Caco-2 (cell line): ENCODE data around the gene CTSL. TPM values are rescaled to one million over a fixed set of nuclear protein-coding genes. Genes with fewer than 3 reads are reported as not detected.

Source experiments
- BruUV-seq: library from RNA; stranded (reverse); fragments of 400-500 nt; replicated peaks from 2 replicates; lab custom pipeline; 2021; lab: Mats Ljungman, UMichigan
- CTCF ChIA-PET: fragments of 300-600 bp; sonication (Branson Sonifier 250); formaldehyde crosslinking; loops from one replicate; lab custom pipeline; 2022; ENCODE audit warnings: antibody characterized with exemption; lab: Charles Lee
- POLR2A ChIA-PET: fragments of 300-600 bp; sonication (Branson Sonifier 250); formaldehyde crosslinking; loops from one replicate; lab custom pipeline; 2022; ENCODE audit warnings: antibody characterized with exemption; lab: Charles Lee
- DNase-seq, 2 experiments: peaks; one replicate each; pipeline versions ENCODE4 v3.0.0 to v3.0.0-alpha.2; 2020 to 2022
- H3K27me3 ChIP-seq: replicated peaks from 2 replicates; pipeline ENCODE4 v1.6.0; 2011; ENCODE audit warnings: low read length; ENCODE audit not compliant: control insufficient read depth, insufficient read depth
- H3K36me3 ChIP-seq: 2 replicates; pipeline ENCODE4 v1.5.1; 2011; ENCODE audit warnings: low read length; ENCODE audit not compliant: control insufficient read depth, insufficient read depth
- H3K4me1 ChIP-seq: fragments of 250-450 bp; sonication (Bioruptor Pico); 2 replicates; pipeline ENCODE4 v1.5.1; 2020; ENCODE audit warnings: mild to moderate bottlenecking
- H3K4me3 ChIP-seq: 2 replicates; pipeline ENCODE4 v1.5.1; 2011; ENCODE audit warnings: low read depth, mild to moderate bottlenecking, control low read depth, low read length
- H3K9me3 ChIP-seq: fragments of 250-450 bp; sonication (Bioruptor Pico); 2 replicates; pipeline ENCODE4 v1.5.1; 2020; ENCODE audit warnings: mild to moderate bottlenecking, moderate library complexity
- H3K27ac Mint-ChIP-seq: one replicate; pipeline ENCODE4 v1.8.0; 2022; ENCODE audit warnings: mixed read lengths; ENCODE audit not compliant: unreplicated experiment
- H3K27me3 Mint-ChIP-seq: one replicate; pipeline ENCODE4 v1.8.0; 2022; ENCODE audit warnings: mixed read lengths; ENCODE audit not compliant: insufficient read depth, unreplicated experiment
- H3K36me3 Mint-ChIP-seq: one replicate; pipeline ENCODE4 v1.8.0; 2022; ENCODE audit warnings: mild to moderate bottlenecking, mixed read lengths; ENCODE audit not compliant: insufficient read depth, unreplicated experiment
- H3K4me1 Mint-ChIP-seq: one replicate; pipeline ENCODE4 v1.8.0; 2022; ENCODE audit warnings: low read depth, mixed read lengths; ENCODE audit not compliant: unreplicated experiment
- H3K4me3 Mint-ChIP-seq: one replicate; pipeline ENCODE4 v1.8.0; 2022; ENCODE audit warnings: mild to moderate bottlenecking, moderate library complexity, mixed read lengths; ENCODE audit not compliant: unreplicated experiment
- H3K9me3 Mint-ChIP-seq: one replicate; pipeline ENCODE4 v1.8.0; 2022; ENCODE audit warnings: mixed read lengths; ENCODE audit not compliant: unreplicated experiment
- CTCF ChIP-seq, 2 experiments: fragments of 200-600 bp in 1 of 2; IDR thresholded peaks; 1 replicate in 1 of 2; 2 replicates in 1 of 2; pipeline versions ENCODE4 v1.5.1 to v1.8.0; 2011 to 2022; ENCODE audit warnings: antibody characterized with exemption in 1 of 2, control low read depth in 1 of 2, inconsistent platforms in 1 of 2, low read depth in 1 of 2, low read length in 1 of 2, mild to moderate bottlenecking in 1 of 2, moderate library complexity in 1 of 2; ENCODE audit not compliant: insufficient read depth in 1 of 2, severe bottlenecking in 1 of 2, unreplicated experiment in 1 of 2
- intact Hi-C: fragments of 100-400 bp; cut with micrococcal nuclease; formaldehyde crosslinking; loops from one replicate; pipeline ENCODE4 v1.10.0; 2022; ENCODE audit not compliant: unreplicated experiment
- total RNA-seq: library from RNA; stranded (reverse); gene quantifications from 2 replicates; pipeline ENCODE4 v1.2.3, GENCODE V29; 2022

The CTSL gene
- total RNA-seq, 1 experiment from 2014 or later: 50.1 TPM

GRCh38 chr9:87714819-87715218 is 11.1 kb upstream of the CTSL start:
- peak; percentile 14 to 45 for DNase-seq
- intact Hi-C loops: no loop called here
- no peaks in the 10 kb centered on the region for H3K27me3 ChIP-seq
- Mint-ChIP-seq H3K4me3 (no peak overlapping the region), H3K9me3 (no peaks in the 10 kb centered on the region), H3K27me3 (no peaks in the 10 kb centered on the region), H3K4me1 (peaks cover 9% of the 10 kb centered on the region), H3K27ac (no peak overlapping the region), H3K36me3 (peaks cover 13% of the 10 kb centered on the region)
- no peak overlapping the region for H3K4me3 ChIP-seq
- BruUV-seq: no TSS peak
- ChIA-PET CTCF (interaction anchor here (0.6 to 1.0 kb wide), 2 partner anchors 11 to 43 kb away, joined by 3 to 5 read pairs; partner anchors contain the start of gene CTSL), POLR2A (interaction anchor here (1.4 kb wide), 1 partner anchor 11 kb away, joined by 8 read pairs; the partner anchor contains the start of gene CTSL)
- no peak for TF ChIP-seq CTCF (IDR thresholded peaks at IDR 0.05; ENCODE audit: insufficient read depth in 1 of 2, low read depth in 1 of 2, low read length in 1 of 2, severe bottlenecking in 1 of 2, unreplicated experiment in 1 of 2)
- H3K9me3 ChIP-seq: no peaks in the 10 kb centered on the region
- no peaks in the 10 kb centered on the region for H3K36me3 ChIP-seq
- no peaks in the 10 kb centered on the region; the same call in 1 of the 2 replicates for H3K4me1 ChIP-seq

GRCh38 chr9:87716141-87716540 is 9.8 kb upstream of the CTSL start:
- H3K4me1 ChIP-seq: no peaks in the 10 kb centered on the region
- H3K9me3 Mint-ChIP-seq: no peaks in the 10 kb centered on the region
- no TSS peak for BruUV-seq
- no peak overlapping the region for H3K27ac Mint-ChIP-seq
- DNase-seq: peak; percentile 29 to 43
- H3K4me1 Mint-ChIP-seq: peaks cover 9% of the 10 kb centered on the region
- H3K4me3 Mint-ChIP-seq: no peak overlapping the region
- POLR2A ChIA-PET: no interaction called here
- H3K9me3 ChIP-seq: no peaks in the 10 kb centered on the region
- intact Hi-C loops: no loop called here
- CTCF ChIA-PET: no interaction called here
- no peaks in the 10 kb centered on the region for H3K36me3 ChIP-seq
- H3K27me3 Mint-ChIP-seq: no peaks in the 10 kb centered on the region
- no peak for TF ChIP-seq CTCF (IDR thresholded peaks at IDR 0.05; ENCODE audit: insufficient read depth in 1 of 2, low read depth in 1 of 2, low read length in 1 of 2, severe bottlenecking in 1 of 2, unreplicated experiment in 1 of 2)
- no peaks in the 10 kb centered on the region for H3K27me3 ChIP-seq
- H3K4me3 ChIP-seq: no peak overlapping the region
- peaks cover 13% of the 10 kb centered on the region for H3K36me3 Mint-ChIP-seq

- H3K9me3 ChIP-seq: no peaks in the 10 kb centered on the region
- intact Hi-C loops: no loop called here
- no peaks in the 10 kb centered on the region for H3K27me3 Mint-ChIP-seq
- ChIA-PET POLR2A (no interaction called here), CTCF (interaction anchor here (1.1 kb wide), 1 partner anchor 9 kb away, joined by 4 read pairs; the partner anchor contains the start of gene CTSL)
- peaks cover 9% of the 10 kb centered on the region for H3K4me1 Mint-ChIP-seq
- H3K4me1 ChIP-seq: no peaks in the 10 kb centered on the region
- H3K4me3 ChIP-seq: no peak overlapping the region
- peaks cover 13% of the 10 kb centered on the region for H3K36me3 Mint-ChIP-seq
- TF ChIP-seq CTCF (IDR thresholded peaks at IDR 0.05; ENCODE audit: insufficient read depth in 1 of 2, low read depth in 1 of 2, low read length in 1 of 2, severe bottlenecking in 1 of 2, unreplicated experiment in 1 of 2): no peak
- no peak overlapping the region for H3K27ac Mint-ChIP-seq
- no peaks in the 10 kb centered on the region for H3K36me3 ChIP-seq
- no peaks in the 10 kb centered on the region for H3K27me3 ChIP-seq
- no peak overlapping the region for H3K4me3 Mint-ChIP-seq
- no peak for DNase-seq
- no TSS peak for BruUV-seq
- no peaks in the 10 kb centered on the region for H3K9me3 Mint-ChIP-seq
Measured at GRCh38 chr9:87717456-87717855, 8.5 kb upstream of the CTSL start.
